ENCODE results near the gene DEPDC5. TPM values are rescaled to one million over a fixed set of nuclear protein-coding genes. Genes with fewer than 3 reads are reported as not detected.

Gene DEPDC5
- total and polyA plus RNA-seq, 9 of the 15 experiments (the other 6 are each of a cell fraction or from before 2014, with no cell fraction given): 2.3 to 12.3 (median 10.7) TPM

GRCh38 chr22:31867386-31868153 is 113.8 kb downstream of the DEPDC5 start:
- Histone ChIP-seq H3K27me3 (ENCODE audit: control insufficient read depth in 2 of 2, insufficient read depth in 2 of 2, low read length in 2 of 2) (no peaks in the 10 kb centered on the region), H3K79me2 (ENCODE audit: control insufficient read depth, insufficient read depth, low read length) (no peaks in the 10 kb centered on the region), H3K9me1 (ENCODE audit: control insufficient read depth, insufficient read depth, low read length) (no peaks in the 10 kb centered on the region), H4K20me1 (replicated peaks; ENCODE audit: control insufficient read depth, insufficient read depth, low read length) (no peaks in the 10 kb centered on the region), H3K4me3 (no peak overlapping the region), H3K4me2 (ENCODE audit: insufficient read depth, low read length) (peak overlapping the region; percentile 27), H3K27ac (ENCODE audit: extremely low read depth, low read depth, low read length) (peak overlapping the region; percentile 57; the same call in 2 of the 3 replicates), H3K4me1 (replicated peaks in 1 of 2; ENCODE audit: control insufficient read depth in 2 of 2, insufficient read depth in 2 of 2, low read length in 2 of 2) (peaks cover 0 to 19% of the 10 kb centered on the region in 2 experiments; a peak in 3 of 5 replicates), H3K9ac (ENCODE audit: insufficient read depth in 1 of 2, low read depth in 2 of 2, low read length in 2 of 2) (peak overlapping the region in 1 of 2 experiments; percentile 34; a peak in 2 of 4 replicates), H2AFZ (ENCODE audit: low read depth, low read length) (no peak overlapping the region; the same call in 1 of the 2 replicates), H3K36me3 (ENCODE audit: control insufficient read depth, insufficient read depth, low read length) (peaks cover 15% of the 10 kb centered on the region; the same call in 1 of the 3 replicates), H3K9me3 (replicated peaks; ENCODE audit: control insufficient read depth, insufficient read depth, low read depth, low read length) (no peaks in the 10 kb centered on the region)
- BruUV-seq (replicated peaks): no TSS peak
- TF ChIP-seq NCOR1 (IDR thresholded peaks at IDR 0.05) (peak; percentile 35; the same call in 1 of the 2 replicates), SAP30 (IDR thresholded peaks at IDR 0.05; ENCODE audit: borderline replicate concordance, insufficient read depth, low read depth, low read length, poor library complexity, severe bottlenecking) (no peak), DPF2 (IDR thresholded peaks at IDR 0.05) (peak; percentile 30; the same call in 1 of the 2 replicates), SOX6 (IDR thresholded peaks at IDR 0.05) (peak; percentile 58; the same call in 1 of the 2 replicates), CBFA2T3 (IDR thresholded peaks at IDR 0.05) (peak; percentile 62; the same call in 1 of the 2 replicates), ARID1B (IDR thresholded peaks at IDR 0.05) (peak; percentile 76), TCF3 (CRISPR knock-in tag; IDR thresholded peaks at IDR 0.05) (peak; percentile 72), TEAD4 (IDR thresholded peaks at IDR 0.05; ENCODE audit: low read length) (peak; percentile 50; the same call in 1 of the 2 replicates), TEAD4 (CRISPR knock-in tag; IDR thresholded peaks at IDR 0.05; ENCODE audit: borderline replicate concordance) (no peak), SRSF7 (optimal IDR thresholded peaks at IDR 0.05; ENCODE audit: low read depth, low read length) (no peak), CBFA2T2 (conservative IDR thresholded peaks at IDR 0.05) (0 out of 2 replicates have a peak, but pooled peaks have one; percentile 17), AFF1 (IDR thresholded peaks at IDR 0.05; ENCODE audit: low read depth in 1 of 2, partially characterized antibody in 2 of 2) (peak in 1 of 2 experiments; percentile 92), ZNF282 (CRISPR knock-in tag; IDR thresholded peaks at IDR 0.05) (no peak), GATA2 (CRISPR knock-in tag; IDR thresholded peaks at IDR 0.05) (peak; percentile 38; the same call in 1 of the 2 replicates), TBP (optimal IDR thresholded peaks at IDR 0.05; ENCODE audit: low read depth, low read length) (peak; percentile 54), TAL1 (IDR thresholded peaks at IDR 0.05) (peak; percentile 69), HCFC1 (IDR thresholded peaks at IDR 0.05; ENCODE audit: low read depth, low read length) (no peak)
- in situ Hi-C loops (cut with MboI): no loop called here
- ATAC-seq (peak; percentile 54; the same call in 2 of the 3 replicates), DNase-seq (ENCODE audit: extremely low read depth in 1 of 4, low spot score in 3 of 4) (peak; percentile 20 to 41 (median 36)), FAIRE-seq (no peak)
- ChIA-PET CTCF (ENCODE audit: low intra/inter-chr PET ratio) (interaction anchor here (0.6 kb wide), 1 partner anchor 82 kb away, joined by 4 read pairs; no protein-coding TSS in a partner anchor), POLR2A (interaction anchor here (1.2 kb wide), 1 partner anchor 9 kb away, joined by 3 read pairs; no protein-coding TSS in a partner anchor)
- intact Hi-C loops (cut with micrococcal nuclease): no loop called here
- WGBS (ENCODE audit: insufficient coverage, low coverage, missing lambda C conversion rate): 76% methylated on average over 3 of the region's 3 CpGs

All from K562 (cell line).